CD4-positive, alpha-beta T cell treated with Interleukin-2 at 100 ng/mL for 4 hours (primary cell): ENCODE data around the gene TUBA4A.
A peak's percentile ranks its signal among the peaks of the same experiment; 100 is the strongest.
"Not testable (repeated sequence)": the region's sequence is repeated elsewhere in the genome, so short reads cannot be mapped to it uniquely, and the experiment has no call there.

Experiments used
- DNase-seq: peaks from one replicate; pipeline ENCODE4 v3.0.0-alpha.2; 2020; ENCODE audit warnings: low spot score

TUBA4A gene

GRCh38 chr2:219210886-219211362 lies 42.8 kb downstream of the TUBA4A start:
- no peak for DNase-seq

GRCh38 chr2:219210196-219210885 lies 43.4 kb downstream of the TUBA4A start:
- no peak for DNase-seq

DNA sequence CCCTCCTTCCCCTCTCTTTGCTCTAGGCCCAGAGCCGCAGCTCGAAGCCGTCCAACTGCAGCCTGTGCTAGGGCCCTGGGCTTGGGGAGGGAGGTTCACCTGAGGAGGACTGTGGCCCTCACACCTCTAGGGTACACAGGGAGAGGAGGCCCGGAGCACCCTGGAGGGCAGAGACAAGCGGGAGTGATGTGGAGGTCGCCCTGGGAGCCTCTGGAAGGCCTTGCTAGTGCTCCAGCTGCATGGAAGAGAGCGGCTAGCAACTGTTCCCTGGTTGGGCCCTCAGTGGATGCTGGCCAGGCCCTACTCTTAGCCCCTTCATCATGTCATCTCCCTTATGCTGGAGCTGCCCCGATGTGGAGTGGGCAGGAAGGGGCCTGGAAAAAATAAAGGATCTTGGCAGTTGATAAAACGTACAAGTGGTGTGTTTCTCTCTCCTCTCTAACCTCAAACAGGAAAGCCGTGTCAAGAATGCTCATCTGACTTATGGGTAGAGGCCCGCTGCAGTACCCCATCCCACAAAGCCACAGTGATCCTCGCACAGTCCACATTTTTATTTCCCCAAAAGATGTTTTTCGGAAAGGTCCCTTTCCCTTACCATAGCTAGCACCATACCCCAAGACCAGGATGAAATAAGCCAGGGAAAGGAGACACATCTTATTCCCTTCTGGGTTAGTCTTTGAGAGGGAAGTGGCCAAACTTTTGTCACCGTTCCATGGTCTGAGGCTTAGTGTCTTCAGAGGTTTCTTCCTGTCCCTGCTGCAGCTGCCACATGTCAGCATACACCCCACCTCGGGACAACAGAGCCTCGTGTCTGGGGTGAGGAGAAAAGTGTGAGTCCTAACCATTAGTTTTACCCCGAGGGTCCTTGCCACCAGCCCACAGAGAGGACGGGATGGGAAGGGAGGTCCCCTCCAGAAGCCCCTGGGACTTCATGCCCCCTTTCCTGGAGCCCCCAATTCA lies 44.2 kb downstream of the TUBA4A start:
- DNase-seq = no peak

DNA sequence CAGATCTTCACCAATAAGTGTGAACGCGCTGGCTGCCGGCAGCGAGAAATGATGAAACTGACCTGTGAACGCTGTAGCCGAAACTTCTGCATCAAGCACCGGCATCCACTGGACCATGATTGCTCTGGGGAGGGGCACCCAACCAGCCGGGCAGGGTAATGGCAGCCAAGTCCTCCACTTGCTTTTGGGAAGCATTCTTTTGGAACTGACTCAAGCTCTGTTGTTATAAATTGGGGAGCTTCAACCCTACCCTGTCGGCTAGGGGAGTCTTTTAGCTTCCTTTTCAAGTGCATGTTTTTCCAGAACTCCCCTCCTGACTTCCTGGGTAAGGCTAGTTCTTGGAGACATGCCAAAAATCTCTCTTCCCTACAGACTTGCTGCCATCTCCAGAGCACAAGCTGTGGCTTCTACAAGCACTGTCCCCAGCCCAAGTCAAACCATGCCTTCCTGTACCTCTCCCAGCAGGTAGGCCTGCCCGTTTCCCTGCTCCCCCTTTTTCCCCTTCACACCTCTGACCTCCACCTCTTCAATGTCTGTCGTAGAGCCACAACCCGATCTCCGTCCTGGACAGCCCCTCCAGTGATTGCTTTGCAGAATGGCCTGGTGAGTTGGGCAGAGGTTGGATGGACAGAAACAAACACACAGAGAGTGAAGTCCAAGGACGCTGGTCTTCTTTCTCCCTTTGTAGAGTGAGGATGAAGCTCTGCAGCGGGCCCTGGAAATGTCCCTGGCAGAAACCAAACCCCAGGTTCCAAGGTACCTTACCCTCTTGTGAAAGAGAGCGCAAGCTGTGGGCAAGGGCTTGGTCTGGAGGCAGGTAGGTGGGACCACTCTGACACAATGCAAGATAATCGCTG lies 45.6 kb downstream of the TUBA4A start:
- DNase-seq = no peak

- no peak for DNase-seq
Observed at GRCh38 chr2:219207134-219207883, 46.4 kb downstream of the TUBA4A start.

DNA sequence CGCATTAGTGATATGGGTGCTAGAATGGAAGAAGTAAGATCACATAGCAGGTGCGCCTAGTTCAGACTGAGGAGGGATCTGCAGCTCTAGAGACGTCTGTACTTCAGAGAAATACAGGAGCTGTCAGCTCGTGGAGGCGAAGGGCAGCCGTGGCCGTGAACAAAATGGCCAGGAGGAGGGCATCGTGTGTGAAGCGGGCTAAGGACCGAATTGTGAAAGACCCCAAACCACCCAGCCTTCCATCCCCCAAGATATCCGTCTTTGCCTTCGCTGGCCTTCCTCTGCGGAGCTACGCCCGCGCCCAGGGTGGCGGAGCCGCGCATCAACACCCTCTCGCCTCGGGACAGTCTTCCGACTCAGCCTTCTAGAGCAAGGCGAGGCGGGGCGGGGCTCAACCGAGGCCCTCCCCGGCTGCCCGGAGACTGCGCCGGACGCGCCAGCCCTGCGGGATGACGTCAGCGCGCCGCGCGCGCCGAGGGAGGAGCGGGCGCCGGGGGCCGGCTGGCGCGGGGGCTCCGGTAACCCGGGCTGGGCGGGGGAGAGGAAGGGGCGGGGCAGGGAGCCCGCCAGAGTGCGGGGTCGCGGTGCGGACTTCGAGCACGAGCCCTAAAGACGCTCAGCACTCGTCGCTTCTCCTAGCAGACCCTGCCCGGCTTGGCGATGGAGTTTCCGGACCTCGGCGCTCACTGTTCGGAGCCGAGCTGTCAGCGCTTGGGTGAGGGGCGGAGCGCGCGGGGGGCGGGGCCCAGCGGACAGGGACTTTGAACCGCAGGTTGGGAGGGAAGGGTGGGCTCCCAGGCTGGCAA lies 47.2 kb downstream of the TUBA4A start, which contains the start of gene ZFAND2B:
Gene ZFAND2B, plus strand, starts transcription at position 455 of the 806 bp plus-strand sequence. Its CDS starts 206 bp downstream, at position 661.
- peak; percentile 94 for DNase-seq

GRCh38 chr2:219205981-219206327 lies 47.8 kb downstream of the TUBA4A start:
- no peak for DNase-seq

- DNase-seq = no peak
Observed at GRCh38 chr2:219205165-219205538, 48.6 kb downstream of the TUBA4A start.

DNA sequence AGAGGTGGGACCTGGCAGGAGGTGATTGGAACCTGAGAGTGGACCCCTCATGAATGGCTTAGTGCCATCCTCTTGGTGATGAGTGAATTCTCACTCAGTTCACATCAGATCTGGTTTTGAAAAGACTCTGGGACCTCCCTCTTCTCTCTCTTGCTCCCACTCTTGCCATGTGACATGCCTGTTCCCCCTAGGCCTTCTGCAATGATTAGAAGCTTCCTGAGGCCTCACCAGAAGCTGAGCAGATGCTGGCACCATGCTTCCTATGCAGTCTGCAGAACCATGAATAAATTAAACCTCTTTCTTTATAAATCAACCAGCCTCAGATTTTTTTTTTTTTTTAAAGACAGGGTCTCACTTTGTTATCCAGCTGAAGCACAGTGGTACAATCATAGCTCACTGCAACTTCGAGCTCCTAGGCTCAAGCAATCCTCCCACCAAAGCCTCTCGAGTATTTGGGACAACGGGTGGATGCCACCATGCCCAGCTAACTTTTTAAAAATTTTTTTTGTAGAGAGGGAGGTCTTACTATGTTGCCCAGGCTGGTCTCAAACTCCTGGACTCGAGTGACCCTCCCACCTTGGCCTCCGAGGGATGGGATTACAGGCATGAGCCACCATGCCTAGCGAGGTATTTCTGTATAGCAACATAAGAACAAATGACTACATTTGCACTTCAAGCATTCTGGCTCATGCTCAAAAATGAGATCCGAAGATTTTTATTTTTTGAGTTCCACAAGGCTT lies 49.1 kb downstream of the TUBA4A start:
- no peak for DNase-seq

GRCh38 chr2:219201331-219201730 lies 52.4 kb downstream of the TUBA4A start:
- not testable (repeated sequence) for DNase-seq

DNA sequence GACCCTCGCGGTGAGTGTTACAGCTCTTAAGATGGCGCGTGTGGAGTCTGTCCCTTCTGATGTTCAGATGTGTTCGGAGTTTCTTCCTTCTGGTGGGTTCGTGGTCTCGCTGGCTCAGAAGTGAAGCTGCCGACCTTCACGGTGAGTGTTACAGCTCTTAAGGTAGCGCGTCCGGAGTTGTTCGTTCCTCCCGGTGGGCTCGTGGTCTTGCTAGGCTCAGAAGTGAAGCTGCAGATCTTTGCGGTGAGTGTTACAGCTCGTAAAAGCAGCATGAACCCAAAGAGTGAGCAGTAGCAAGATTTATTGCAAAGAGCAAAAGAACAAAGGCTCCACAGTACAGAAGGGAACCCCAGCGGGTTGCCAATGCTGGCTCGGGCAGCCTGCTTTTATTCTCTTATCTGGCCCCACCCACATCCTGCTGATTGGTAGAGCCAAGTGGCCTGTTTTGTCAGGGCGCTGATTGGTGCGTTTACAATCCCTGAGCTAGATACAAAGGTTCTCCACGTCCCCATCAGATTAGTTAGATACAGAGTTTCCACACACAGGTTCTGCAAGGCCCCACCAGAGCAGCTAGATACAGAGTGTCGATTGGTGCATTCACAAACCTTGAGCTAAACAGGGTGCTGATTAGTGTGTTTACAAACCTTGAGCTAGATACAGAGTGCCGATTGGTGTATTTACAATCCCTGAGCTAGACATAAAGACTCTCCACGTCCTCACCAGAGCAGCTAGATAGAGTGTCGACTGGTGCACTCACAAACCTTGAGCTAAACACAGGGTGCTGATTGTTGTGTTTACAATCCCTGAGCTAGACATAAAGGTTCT lies 53.0 kb downstream of the TUBA4A start:
- DNase-seq = peak; percentile 35
